Mesothelial cell of epicardium (in vitro differentiated cells): Measurements from ENCODE around the gene TAS2R4. TPM values are rescaled to one million over a fixed set of nuclear protein-coding genes. Genes with fewer than 3 reads are reported as not detected.
"Not testable (repeated sequence)": the region's sequence is repeated elsewhere in the genome, so short reads cannot be mapped to it uniquely, and the experiment has no call there.

ENCODE experiments used
- DNase-seq, 2 experiments: peaks; one replicate each; pipeline ENCODE4 v3.0.0; 2021; ENCODE audit warnings: low spot score in 2 of 2; ENCODE audit not compliant: unreplicated experiment in 2 of 2
- H3K27ac Mint-ChIP-seq: 2 replicates; pipeline ENCODE4 v1.8.0; 2021; ENCODE audit warnings: mixed read lengths
- H3K27me3 Mint-ChIP-seq: 2 replicates; pipeline ENCODE4 v1.8.0; 2021; ENCODE audit warnings: low read depth, mixed read lengths
- H3K36me3 Mint-ChIP-seq: 2 replicates; pipeline ENCODE4 v1.8.0; 2021; ENCODE audit warnings: mixed read lengths
- H3K4me1 Mint-ChIP-seq: 2 replicates; pipeline ENCODE4 v1.8.0; 2021; ENCODE audit warnings: mixed read lengths
- H3K4me3 Mint-ChIP-seq: 2 replicates; pipeline ENCODE4 v1.8.0; 2021; ENCODE audit warnings: mild to moderate bottlenecking, moderate library complexity, mixed read lengths
- H3K9me3 Mint-ChIP-seq: 2 replicates; pipeline ENCODE4 v1.8.0; 2021; ENCODE audit warnings: mixed read lengths
- CTCF ChIP-seq: fragments of 200-600 bp; sonication (generic); IDR thresholded peaks from one replicate; pipeline ENCODE4 v1.5.0; 2021; ENCODE audit warnings: antibody characterized with exemption; ENCODE audit not compliant: unreplicated experiment
- total RNA-seq: library from RNA; stranded (reverse); gene quantifications from 3 replicates; pipeline ENCODE4 v1.2.1, GENCODE V29; 2021

Gene TAS2R4
- total RNA-seq, 1 donor from 2014 or later = 4.3 TPM

- H3K9me3 Mint-ChIP-seq = no peaks in the 10 kb centered on the region
- H3K4me1 Mint-ChIP-seq = no peaks in the 10 kb centered on the region
- no peak for TF ChIP-seq CTCF
- H3K27ac Mint-ChIP-seq = no peak within 1 kb of the TSS
- peaks cover 12% of the 10 kb centered on the region for H3K36me3 Mint-ChIP-seq
- DNase-seq = no peak
- no peaks in the 10 kb centered on the region for H3K27me3 Mint-ChIP-seq
- H3K4me3 Mint-ChIP-seq = no peak within 1 kb of the TSS
These were observed 13.4 kb downstream of the TAS2R4 start, which contains the start of gene TAS2R5 for GRCh38 chr7:141789917-141790316. Gene TAS2R5, plus strand, starts transcription at chr7:141790217. Its CDS starts 145 bp downstream, at chr7:141790362.

DNA sequence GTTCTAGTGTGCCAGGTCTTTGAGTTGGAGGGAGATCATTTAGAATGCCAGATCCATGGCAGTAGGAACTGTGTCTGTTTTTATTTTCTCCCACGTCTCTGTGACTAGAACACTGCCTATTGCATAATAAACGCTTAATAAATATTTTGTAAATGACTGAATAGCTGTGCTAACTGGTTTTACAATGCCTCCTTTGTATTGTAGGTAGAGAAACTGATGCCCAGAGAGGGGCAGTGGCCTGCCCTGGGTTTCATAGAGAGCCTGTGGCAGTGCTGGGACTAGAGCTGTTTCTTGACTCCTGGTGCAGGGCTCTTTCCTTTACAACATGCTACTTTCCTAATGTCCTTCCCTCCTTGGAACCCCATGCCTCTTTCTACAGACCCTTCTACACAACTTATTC, 16.1 kb downstream of the TAS2R4 start:
- Mint-ChIP-seq H3K27me3 (no peaks in the 10 kb centered on the region), H3K27ac (no peak overlapping the region), H3K4me3 (no peak overlapping the region), H3K4me1 (no peaks in the 10 kb centered on the region), H3K36me3 (peaks cover 12% of the 10 kb centered on the region), H3K9me3 (no peaks in the 10 kb centered on the region)
- no peak for TF ChIP-seq CTCF
- DNase-seq = no peak

- DNase-seq = no peak
- TF ChIP-seq CTCF = no peak
- H3K36me3 Mint-ChIP-seq = peaks cover 21% of the 10 kb centered on the region
- peaks cover 64% of the 10 kb centered on the region for H3K9me3 Mint-ChIP-seq
- H3K4me1 Mint-ChIP-seq = no peaks in the 10 kb centered on the region
- H3K4me3 Mint-ChIP-seq = no peak overlapping the region
- no peaks in the 10 kb centered on the region for H3K27me3 Mint-ChIP-seq
- no peak overlapping the region for H3K27ac Mint-ChIP-seq
These were observed 43.6 kb downstream of the TAS2R4 start for GRCh38 chr7:141820067-141820466.

GRCh38 chr7:141822432-141822831, 46.0 kb downstream of the TAS2R4 start:
- not testable (repeated sequence) for H3K4me1 Mint-ChIP-seq, H3K27me3 Mint-ChIP-seq, H3K27ac Mint-ChIP-seq, DNase-seq, H3K4me3 Mint-ChIP-seq
- peaks cover 22% of the 10 kb centered on the region for H3K36me3 Mint-ChIP-seq
- H3K9me3 Mint-ChIP-seq = peaks cover 64% of the 10 kb centered on the region

Other genes with a start within 250 kb of the TAS2R4 start
- 31.1 to 35.1 TPM (median 35.0 TPM) in 3 replicates for gene AGK, start 225.3 kb upstream of the TAS2R4 start, total RNA-seq
- gene DENND11, start 74.5 kb upstream of the TAS2R4 start, total RNA-seq = 22.4 to 22.7 TPM (median 22.7 TPM) in 3 replicates
- gene WEE2, start 68.3 kb upstream of the TAS2R4 start, total RNA-seq = 0.09 TPM in 1 of 3 replicates, not detected in the others
- 120 to 127 TPM (median 123 TPM) in 3 replicates for gene SSBP1, start 38.3 kb upstream of the TAS2R4 start, total RNA-seq
- gene TAS2R3, start 12.6 kb upstream of the TAS2R4 start, total RNA-seq = 4.0 to 5.6 TPM (median 5.0 TPM) in 3 replicates
- 4.5 to 5.9 TPM (median 5.1 TPM) in 3 replicates for gene TAS2R5, start 13.5 kb downstream of the TAS2R4 start, total RNA-seq
- gene PRSS37, start 64.8 kb downstream of the TAS2R4 start, total RNA-seq = not detected in 3 replicates
- 0.14 to 0.18 TPM in 2 of 3 replicates, not detected in the other for gene OR9A4, start 139.7 kb downstream of the TAS2R4 start, total RNA-seq
- not detected in 3 replicates for gene CLEC5A, start 170.3 kb downstream of the TAS2R4 start, total RNA-seq
- gene TAS2R38, start 197.1 kb downstream of the TAS2R4 start, total RNA-seq = not detected in 3 replicates
- gene MGAM, start 219.2 kb downstream of the TAS2R4 start, total RNA-seq = 0.75 to 0.96 TPM (median 0.95 TPM) in 3 replicates